ENCODE results near the gene LSM4. TPM values are rescaled to one million over a fixed set of nuclear protein-coding genes. Genes with fewer than 3 reads are reported as not detected.

The LSM4 gene
- total and polyA plus RNA-seq, 2 donors from 2014 or later: 87.7 to 245 TPM

- H3K27me3 ChIP-seq (ENCODE audit: control insufficient read depth, insufficient read depth, low read length): no peaks in the 10 kb centered on the region
- TF ChIP-seq CTCF (IDR thresholded peaks at IDR 0.05; ENCODE audit: borderline replicate concordance, extremely low read depth, insufficient read depth): no peak
- FAIRE-seq (no peak), DNase-seq (no peak)
- peak overlapping the region in 1 of 2 donors; percentile 86 for H3K27ac ChIP-seq (ENCODE audit: low read depth in 2 of 2, low read length in 2 of 2)
- H3K36me3 ChIP-seq (ENCODE audit: control insufficient read depth in 2 of 3, insufficient read depth in 3 of 3, low read length in 3 of 3): no peaks in the 10 kb centered on the region
- intact Hi-C loops (cut with DNase I): no loop called here
- peaks cover 0 to 22% (median 17%) of the 10 kb centered on the region in 3 donors for H3K4me1 ChIP-seq (ENCODE audit: control insufficient read depth in 2 of 3, insufficient read depth in 2 of 3, low read depth in 1 of 3, low read length in 3 of 3)
- H3K4me3 ChIP-seq (ENCODE audit: low read length in 3 of 3): no peak overlapping the region
- no peaks in the 10 kb centered on the region for H3K9me3 ChIP-seq (ENCODE audit: control insufficient read depth in 2 of 3, insufficient read depth in 1 of 3, low read length in 3 of 3)
- H3K9ac ChIP-seq (ENCODE audit: low read length in 3 of 3): peak overlapping the region in 1 of 3 donors; percentile 61
Measured at GRCh38 chr19:18332917-18333530, 10.1 kb upstream of the LSM4 start.

- intact Hi-C loops (cut with DNase I): no loop called here
- peak overlapping the region in 1 of 2 donors; percentile 51 for H3K27ac ChIP-seq (ENCODE audit: low read depth in 2 of 2, low read length in 2 of 2)
- DNase-seq (peak in 3 of 5 donors; percentile 61 to 79 (median 68)), FAIRE-seq (no peak)
- no peaks in the 10 kb centered on the region for H3K27me3 ChIP-seq (ENCODE audit: control insufficient read depth, insufficient read depth, low read length)
- no peaks in the 10 kb centered on the region for H3K9me3 ChIP-seq (ENCODE audit: control insufficient read depth in 2 of 3, insufficient read depth in 1 of 3, low read length in 3 of 3)
- H3K4me1 ChIP-seq (ENCODE audit: control insufficient read depth in 2 of 3, insufficient read depth in 2 of 3, low read depth in 1 of 3, low read length in 3 of 3): peaks cover 0 to 22% (median 14%) of the 10 kb centered on the region in 3 donors
- no peak for TF ChIP-seq CTCF (IDR thresholded peaks at IDR 0.05; ENCODE audit: borderline replicate concordance, extremely low read depth, insufficient read depth)
- H3K9ac ChIP-seq (ENCODE audit: low read length in 3 of 3): no peak overlapping the region
- no peak overlapping the region for H3K4me3 ChIP-seq (ENCODE audit: low read length in 3 of 3)
- H3K36me3 ChIP-seq (ENCODE audit: control insufficient read depth in 2 of 3, insufficient read depth in 3 of 3, low read length in 3 of 3): no peaks in the 10 kb centered on the region
Measured at GRCh38 chr19:18330868-18331267, 8.0 kb upstream of the LSM4 start.

GRCh38 chr19:18329035-18329376 lies 6.1 kb upstream of the LSM4 start:
- no peak for DNase-seq
- Histone ChIP-seq H3K4me3 (ENCODE audit: low read length in 3 of 3) (peak overlapping the region; percentile 36 to 61 (median 44)), H3K4me1 (ENCODE audit: control insufficient read depth in 2 of 3, insufficient read depth in 2 of 3, low read depth in 1 of 3, low read length in 3 of 3) (peaks cover 0 to 20% (median 14%) of the 10 kb centered on the region in 3 donors), H3K27ac (ENCODE audit: low read depth in 2 of 2, low read length in 2 of 2) (peak overlapping the region; percentile 27 to 56), H3K27me3 (ENCODE audit: control insufficient read depth, insufficient read depth, low read length) (no peaks in the 10 kb centered on the region), H3K9me3 (ENCODE audit: control insufficient read depth in 2 of 3, insufficient read depth in 1 of 3, low read length in 3 of 3) (no peaks in the 10 kb centered on the region), H3K9ac (ENCODE audit: low read length in 3 of 3) (peak overlapping the region in 2 of 3 donors; percentile 12 to 15), H3K36me3 (ENCODE audit: control insufficient read depth in 2 of 3, insufficient read depth in 3 of 3, low read length in 3 of 3) (no peaks in the 10 kb centered on the region)
- intact Hi-C loops (cut with DNase I): no loop called here
- TF ChIP-seq CTCF (IDR thresholded peaks at IDR 0.05; ENCODE audit: borderline replicate concordance, extremely low read depth, insufficient read depth): no peak
- FAIRE-seq: no peak

Data from kidney (tissue), 14 donors.